T-helper 22 cell (primary cell): ENCODE measurements around the gene EML4.

Experiments used
- DNase-seq: peaks from one replicate; pipeline ENCODE4 v3.0.0-alpha.2; 2020; ENCODE audit warnings: low read depth

EML4 gene

DNA sequence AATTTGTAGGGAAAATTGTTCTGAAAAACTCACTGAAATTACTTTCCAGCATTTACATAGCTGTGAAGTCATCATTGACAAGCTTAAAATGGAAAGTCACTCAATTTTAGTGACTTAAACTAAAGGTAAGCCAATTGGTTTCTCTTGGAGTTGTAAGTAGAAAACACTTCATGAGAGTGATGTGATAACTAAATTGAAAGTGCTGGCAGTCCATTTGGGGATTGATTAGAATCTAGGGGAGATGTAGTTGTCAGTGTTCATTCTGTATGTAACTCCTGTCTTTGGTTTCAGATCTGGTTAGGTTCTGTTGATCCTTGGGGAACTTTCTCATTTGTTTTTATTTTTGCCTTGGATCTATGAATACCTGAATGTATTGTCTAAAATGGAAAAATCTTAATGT is 138.0 kb downstream of the EML4 start:
- DNase-seq, result no peak

DNA sequence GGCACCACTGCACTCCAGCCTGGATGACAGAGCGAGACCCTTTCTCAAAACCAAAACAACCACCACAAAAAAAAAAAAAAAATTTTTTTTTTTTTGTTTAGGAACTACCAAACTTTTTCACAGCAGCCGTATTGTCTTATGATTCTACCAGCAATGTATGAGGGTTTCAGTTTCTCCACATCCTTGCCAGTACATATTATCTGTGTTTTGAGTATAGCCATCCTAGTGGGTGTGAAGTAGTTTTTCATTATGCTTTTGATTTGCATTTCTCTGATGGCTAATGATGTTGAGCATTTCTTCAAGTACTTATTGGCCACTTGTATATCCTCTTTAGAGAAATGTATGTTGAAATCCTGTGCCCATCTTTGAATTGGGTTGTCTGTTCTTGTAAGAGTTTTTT is 140.2 kb downstream of the EML4 start:
- no peak for DNase-seq

DNA sequence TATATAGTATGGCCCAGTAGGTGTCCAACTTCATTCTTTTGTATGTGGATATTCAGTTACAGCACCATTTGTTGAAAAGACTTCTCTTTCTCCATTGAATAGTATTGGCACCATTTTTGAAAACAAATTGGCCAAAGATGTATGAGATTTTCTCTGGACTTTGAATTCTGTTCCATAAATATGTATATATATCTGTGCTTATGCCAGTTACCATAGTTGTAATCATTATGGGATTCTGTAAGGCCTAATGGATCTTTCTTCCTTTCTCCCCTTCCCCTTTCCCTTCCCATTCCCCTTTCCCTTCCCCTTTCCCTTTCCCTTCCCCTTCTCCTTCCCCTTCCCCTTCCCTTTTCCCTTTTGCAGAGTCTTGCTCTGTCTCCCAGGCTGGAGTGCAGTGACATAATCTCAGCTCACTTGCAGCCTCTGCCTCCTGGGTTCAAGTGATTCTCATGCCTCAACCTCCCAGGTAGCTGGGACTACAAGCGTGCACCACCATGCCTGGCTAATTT is 140.9 kb downstream of the EML4 start:
- DNase-seq, result no peak

DNA sequence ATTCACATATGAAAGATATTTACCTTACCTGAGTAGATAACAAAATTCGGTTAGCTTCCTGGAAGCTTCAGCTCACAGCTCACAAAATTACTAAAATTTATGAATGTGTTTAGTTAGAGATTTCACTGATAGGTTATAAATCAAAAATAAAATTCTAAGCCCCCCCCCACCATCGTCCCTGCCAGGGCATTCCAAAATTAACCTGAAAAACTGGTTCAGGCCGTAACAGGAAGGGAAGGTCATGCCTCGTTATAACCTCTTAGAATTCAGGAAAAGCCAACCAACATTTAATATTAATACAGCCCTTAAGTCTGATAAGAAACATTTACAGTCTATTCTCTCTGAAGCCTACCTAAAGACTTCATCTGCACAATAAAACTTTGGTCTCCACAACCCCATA is 143.0 kb downstream of the EML4 start:
- DNase-seq, result no peak

GRCh38 chr2:42314892-42315468 is 145.8 kb downstream of the EML4 start:
- no peak for DNase-seq

GRCh38 chr2:42315844-42316470 is 146.8 kb downstream of the EML4 start:
- no peak for DNase-seq

GRCh38 chr2:42316910-42317309 is 147.8 kb downstream of the EML4 start:
- DNase-seq, result no peak

GRCh38 chr2:42317486-42317885 is 148.3 kb downstream of the EML4 start:
- no peak for DNase-seq

- DNase-seq, result no peak
These were observed 148.8 kb downstream of the EML4 start for GRCh38 chr2:42317945-42318344.

GRCh38 chr2:42319265-42319664 is 150.1 kb downstream of the EML4 start:
- DNase-seq, result no peak

- DNase-seq, result no peak
These were observed 152.4 kb downstream of the EML4 start for GRCh38 chr2:42321452-42322064.

DNA sequence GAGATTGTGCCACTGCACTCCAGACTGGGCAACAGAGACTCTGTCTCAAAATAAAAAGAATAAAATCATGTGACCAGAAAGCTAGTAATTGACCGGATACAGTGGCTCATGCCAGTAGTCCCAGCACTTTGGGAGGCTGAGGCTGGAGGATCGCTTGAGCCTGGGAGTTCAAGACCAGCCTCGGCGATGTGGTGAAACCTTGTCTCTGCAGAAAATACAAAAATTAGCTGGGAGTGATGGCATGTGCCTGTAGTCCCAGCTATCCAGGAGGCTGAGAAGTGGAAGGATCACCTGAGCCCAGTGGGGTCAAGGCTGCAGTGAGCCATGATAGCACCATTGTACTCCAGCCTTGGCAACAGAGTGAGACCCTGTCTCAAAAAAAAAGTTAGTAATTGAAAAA is 155.1 kb downstream of the EML4 start:
- DNase-seq, result no peak

DNA sequence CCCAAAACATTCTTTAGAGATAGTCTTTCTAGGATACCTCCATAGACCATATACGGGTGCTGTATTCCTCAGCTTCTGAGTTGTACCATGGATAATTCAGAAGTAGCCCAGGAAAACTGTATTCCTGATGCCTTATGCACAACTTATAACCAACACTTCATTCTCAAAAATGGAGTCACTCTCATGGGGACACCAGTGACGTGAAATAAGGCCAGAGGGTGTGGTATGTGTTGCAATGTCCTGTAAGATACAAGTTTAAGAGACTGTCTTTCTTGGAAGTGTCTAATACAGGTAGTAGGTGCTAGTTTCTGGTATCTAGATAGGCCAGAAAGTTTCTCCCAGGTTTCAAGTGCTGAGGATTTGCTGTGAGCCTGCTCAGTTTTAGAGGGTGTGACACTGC is 155.8 kb downstream of the EML4 start:
- no peak for DNase-seq

GRCh38 chr2:42325609-42326008 is 156.5 kb downstream of the EML4 start:
- no peak for DNase-seq

DNA sequence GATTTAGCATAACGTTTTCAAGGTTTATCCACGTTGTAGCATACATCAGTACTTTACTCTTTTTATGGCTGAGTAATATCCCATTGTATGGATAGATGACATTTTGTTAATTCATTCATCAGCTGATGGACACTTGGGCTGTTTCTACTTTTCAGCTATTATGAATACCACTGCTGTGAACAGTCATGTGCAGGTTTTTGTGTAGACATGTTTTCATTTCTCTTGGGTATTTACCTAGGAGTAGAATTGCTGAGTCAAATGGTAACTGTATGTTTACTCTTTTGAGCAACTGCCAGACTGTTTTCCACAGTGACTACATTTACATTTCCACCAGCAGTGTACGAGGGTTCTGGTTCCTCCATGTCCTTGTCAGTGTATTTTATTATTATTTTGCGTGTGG is 158.0 kb downstream of the EML4 start:
- DNase-seq, result no peak

GRCh38 chr2:42328148-42328833 is 159.1 kb downstream of the EML4 start:
- DNase-seq, result no peak

DNA sequence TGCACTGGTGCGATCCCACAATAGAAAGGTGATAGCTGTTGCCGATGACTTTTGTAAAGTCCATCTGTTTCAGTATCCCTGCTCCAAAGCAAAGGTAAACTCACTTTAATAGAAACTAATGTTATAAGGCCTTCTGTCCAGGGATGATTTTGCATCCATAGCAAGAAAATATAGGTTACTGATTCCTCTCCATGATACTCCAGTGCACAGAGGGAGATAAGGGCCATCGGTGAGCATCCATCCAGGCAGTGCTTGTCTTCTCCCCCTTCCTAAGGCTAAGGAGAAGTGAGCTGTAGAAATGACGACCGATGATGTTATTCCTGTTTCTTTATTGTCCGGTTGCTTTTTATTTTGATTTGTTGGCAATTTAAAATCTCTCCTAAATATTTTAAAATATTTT is 159.8 kb downstream of the EML4 start:
- no peak for DNase-seq

DNA sequence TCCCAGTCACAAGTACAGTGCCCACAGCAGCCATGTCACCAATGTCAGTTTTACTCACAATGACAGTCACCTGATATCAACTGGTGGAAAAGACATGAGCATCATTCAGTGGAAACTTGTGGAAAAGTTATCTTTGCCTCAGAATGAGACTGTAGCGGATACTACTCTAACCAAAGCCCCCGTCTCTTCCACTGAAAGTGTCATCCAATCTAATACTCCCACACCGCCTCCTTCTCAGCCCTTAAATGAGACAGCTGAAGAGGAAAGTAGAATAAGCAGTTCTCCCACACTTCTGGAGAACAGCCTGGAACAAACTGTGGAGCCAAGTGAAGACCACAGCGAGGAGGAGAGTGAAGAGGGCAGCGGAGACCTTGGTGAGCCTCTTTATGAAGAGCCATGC is 160.6 kb downstream of the EML4 start:
- no peak for DNase-seq

DNA sequence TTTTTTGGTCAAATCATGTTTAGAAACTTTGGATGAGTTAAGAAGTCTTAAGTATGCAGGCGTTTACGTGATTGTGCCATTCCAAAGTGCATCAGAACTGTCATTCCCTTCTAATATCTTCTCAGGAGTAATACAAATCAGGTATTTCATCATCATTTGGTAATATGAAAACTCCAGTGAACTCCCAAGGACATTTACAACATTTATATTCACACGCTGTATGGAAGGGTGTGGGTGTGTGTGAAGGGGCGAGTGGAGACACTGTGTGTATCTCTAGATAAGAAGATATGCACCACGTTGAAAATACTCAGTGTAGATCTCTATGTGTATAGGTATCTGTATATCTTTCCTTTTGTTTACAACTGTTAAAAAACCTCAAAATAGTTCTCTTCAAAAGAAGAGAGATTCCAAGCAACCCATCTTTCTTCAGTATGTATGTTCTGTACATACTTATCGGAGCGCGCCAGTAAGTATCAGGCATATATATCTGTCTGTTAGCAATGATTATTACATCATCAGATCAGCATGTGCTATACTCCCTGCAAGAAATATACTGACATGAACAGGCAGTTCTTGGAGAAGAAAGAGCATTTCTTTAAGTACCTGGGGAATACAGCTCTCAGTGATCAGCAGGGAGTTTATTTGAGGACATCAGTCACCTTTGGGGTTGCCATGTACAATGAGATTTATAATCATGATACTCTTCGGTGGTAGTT is 162.6 kb downstream of the EML4 start:
- no peak for DNase-seq

DNA sequence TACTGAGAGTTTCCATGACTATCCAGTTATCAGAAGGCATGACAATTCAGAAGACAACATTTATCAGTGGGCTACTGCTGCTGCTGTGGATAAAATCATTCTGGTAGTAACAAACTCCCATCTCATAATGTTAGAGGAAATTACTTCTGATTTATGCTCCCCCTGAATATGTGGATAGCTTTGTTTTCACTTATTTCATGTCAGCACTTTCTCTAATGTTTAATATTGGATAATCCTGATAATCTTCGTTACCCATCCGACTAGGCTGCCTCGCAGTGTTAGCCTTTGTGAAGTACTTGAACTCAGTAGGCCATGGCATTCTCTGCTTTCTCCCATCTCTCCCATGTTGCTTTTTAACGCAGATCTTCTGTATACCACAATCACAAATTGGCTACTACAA is 163.4 kb downstream of the EML4 start:
- DNase-seq, result no peak

- no peak for DNase-seq
These were observed 164.4 kb downstream of the EML4 start for GRCh38 chr2:42333579-42333978.

DNA sequence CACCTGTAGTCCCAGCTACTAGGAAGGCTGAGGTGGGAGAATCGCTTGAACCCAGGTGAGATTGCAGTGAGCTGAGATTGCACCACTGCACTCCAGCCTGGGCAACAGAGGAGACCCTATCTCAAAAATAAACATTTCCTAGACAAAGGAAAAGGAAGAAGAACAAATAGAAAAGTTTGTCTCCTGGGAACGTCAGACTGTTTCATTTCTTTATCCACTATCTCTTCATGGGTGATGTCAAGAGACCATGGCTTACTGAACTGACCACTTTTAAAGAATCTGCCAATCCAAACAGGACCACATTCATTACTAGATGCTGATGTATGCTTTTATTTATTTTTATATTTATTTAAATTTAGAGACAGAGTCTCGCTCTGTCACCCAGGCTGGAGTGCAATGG is 165.1 kb downstream of the EML4 start:
- DNase-seq, result no peak
